HepG2 (cell line): ENCODE results near the gene SART1. TPM values are rescaled to one million over a fixed set of nuclear protein-coding genes. Genes with fewer than 3 reads are reported as not detected.
A peak's percentile ranks its signal among the peaks of the same experiment; 100 is the strongest.

ENCODE experiments used
- ATAC-seq: fragments of 200-7000 bp; cut with Tn5 transposase; 3 replicates; pipeline ENCODE4 v1.9.1; 2020; ENCODE audit warnings: mild to moderate bottlenecking, moderate library complexity
- BruUV-seq: library from RNA; stranded (reverse); fragments of 400-500 nt; replicated peaks from 2 replicates; lab custom pipeline; 2021; lab: Mats Ljungman, UMichigan
- CTCF ChIA-PET: fragments of 300-600 bp; formaldehyde crosslinking; extraction: SDS; loops from one replicate; lab custom pipeline; 2021; ENCODE audit warnings: low total read pairs, inconsistent platforms, low intra/inter-chr PET ratio; lab: Yijun Ruan, JAX
- POLR2A ChIA-PET: fragments of 350-600 bp; sonication (Branson Sonifier 250); formaldehyde crosslinking; loops from one replicate; lab custom pipeline; 2020; ENCODE audit warnings: antibody characterized with exemption, inconsistent platforms; lab: Yijun Ruan, JAX
- DNase-seq: peaks from one replicate; pipeline ENCODE4 v3.0.0-alpha.2; 2015; ENCODE audit warnings: low spot score
- FAIRE-seq: peaks from 3 replicates; lab custom pipeline; 2011; peaks lifted over from hg19 to GRCh38; lab: Jason Lieb, UNC
- H2AFZ ChIP-seq: one replicate; pipeline ENCODE4 v1.6.1; 2011; ENCODE audit warnings: low read length, inconsistent platforms
- H3K27ac ChIP-seq: fragments of 300-600 bp; 3 replicates; pipeline ENCODE4 v1.8.0; 2011; ENCODE audit warnings: mixed run types, mild to moderate bottlenecking, mixed read lengths, low read length, inconsistent platforms; ENCODE audit not compliant: insufficient read depth; ENCODE audit errors: extremely low read length
- H3K27me3 ChIP-seq, 2 experiments: fragments of 200-600 bp in 1 of 2; 2 replicates in 1 of 2; 3 replicates in 1 of 2; pipeline versions ENCODE4 v1.6.0 to v1.8.0; 2011; ENCODE audit warnings: low read length in 2 of 2, mild to moderate bottlenecking in 2 of 2, moderate library complexity in 2 of 2, inconsistent platforms in 1 of 2; ENCODE audit not compliant: insufficient read depth in 2 of 2, control insufficient read depth in 1 of 2
- H3K36me3 ChIP-seq, 2 experiments: fragments of 200-600 bp in 1 of 2; replicated peaks in 1 of 2; 2 replicates in 1 of 2; 3 replicates in 1 of 2; pipeline versions ENCODE4 v1.5.1 to v1.8.0; 2011; ENCODE audit warnings: low read length in 2 of 2, inconsistent platforms in 1 of 2; ENCODE audit not compliant: insufficient read depth in 2 of 2, control insufficient read depth in 1 of 2
- H3K4me1 ChIP-seq: 2 replicates; pipeline ENCODE4 v1.5.1; 2012; ENCODE audit warnings: low read length, inconsistent platforms; ENCODE audit not compliant: insufficient read depth
- H3K4me2 ChIP-seq: 2 replicates; pipeline ENCODE4 v1.6.0; 2011; ENCODE audit warnings: low read depth, low read length, inconsistent platforms
- H3K4me3 ChIP-seq, 3 experiments: fragments of 200-600 bp in 1 of 3; sonication (generic), shearing (Covaris generic) in 1 of 3; replicated peaks in 1 of 3; 2 replicates each; pipeline ENCODE4 v1.5.1; 2011 to 2016; ENCODE audit warnings: low read length in 3 of 3, inconsistent platforms in 2 of 3, low read depth in 2 of 3, mild to moderate bottlenecking in 2 of 3, control low read depth in 1 of 3, mixed read lengths in 1 of 3; ENCODE audit not compliant: insufficient read depth in 1 of 3
- H3K79me2 ChIP-seq: one replicate; pipeline ENCODE4 v1.6.1; 2011; ENCODE audit warnings: low read length, inconsistent platforms; ENCODE audit not compliant: insufficient read depth
- H3K9ac ChIP-seq: 2 replicates; pipeline ENCODE4 v1.6.0; 2011; ENCODE audit warnings: mild to moderate bottlenecking, low read depth, low read length, inconsistent platforms; ENCODE audit not compliant: insufficient read depth
- H3K9me3 ChIP-seq: 2 replicates; pipeline ENCODE4 v1.5.1; 2012; ENCODE audit warnings: mild to moderate bottlenecking, low read length
- H4K20me1 ChIP-seq: 2 replicates; pipeline ENCODE4 v1.6.0; 2011; ENCODE audit warnings: inconsistent platforms, mild to moderate bottlenecking, low read length, moderate library complexity; ENCODE audit not compliant: insufficient read depth
- ETV6 ChIP-seq: sonication (generic); formaldehyde crosslinking; conservative IDR thresholded peaks from 2 replicates; pipeline ENCODE4 v1.4.0; 2020; ENCODE audit warnings: missing genetic modification reagents
- FIP1L1 ChIP-seq: fragments of 200-400 bp; formaldehyde crosslinking; IDR thresholded peaks from 2 replicates; pipeline ENCODE4 v1.6.1; 2018; ENCODE audit warnings: low read depth, mild to moderate bottlenecking, low read length, moderate library complexity, borderline replicate concordance; ENCODE audit not compliant: insufficient read depth
- ISX ChIP-seq: sonication (generic); formaldehyde crosslinking; conservative IDR thresholded peaks from 2 replicates; pipeline ENCODE4 v1.5.0; 2020; ENCODE audit warnings: missing genetic modification reagents
- JUN ChIP-seq: sonication (generic); formaldehyde crosslinking; IDR thresholded peaks from 2 replicates; pipeline ENCODE4 v1.4.0; 2020; ENCODE audit warnings: mild to moderate bottlenecking, missing genetic modification reagents
- KLF12 ChIP-seq: sonication (generic); formaldehyde crosslinking; IDR thresholded peaks from 2 replicates; pipeline ENCODE4 v1.4.0; 2020; ENCODE audit warnings: missing genetic modification reagents, borderline replicate concordance
- LRRFIP1 ChIP-seq: sonication (generic); formaldehyde crosslinking; conservative IDR thresholded peaks from 2 replicates; pipeline ENCODE4 v1.4.0; 2020; ENCODE audit warnings: missing genetic modification reagents
- NBN ChIP-seq: fragments of 450-650 bp; conservative IDR thresholded peaks from 2 replicates; pipeline ENCODE4 v1.6.1; 2017
- ONECUT2 ChIP-seq: sonication (generic); formaldehyde crosslinking; IDR thresholded peaks from 2 replicates; pipeline ENCODE4 v1.4.0; 2020; ENCODE audit warnings: missing genetic modification reagents
- TERF1 ChIP-seq: sonication (generic); formaldehyde crosslinking; IDR thresholded peaks from 2 replicates; pipeline ENCODE4 v1.8.0; 2022; ENCODE audit warnings: mild to moderate bottlenecking, missing genetic modification reagents, moderate library complexity
- THYN1 ChIP-seq: sonication (generic); formaldehyde crosslinking; IDR thresholded peaks from 2 replicates; pipeline ENCODE4 v1.8.1; 2023; ENCODE audit warnings: low read depth, mild to moderate bottlenecking, moderate library complexity, missing genetic modification reagents, borderline replicate concordance
- ZEB1 ChIP-seq: IDR thresholded peaks from 2 replicates; pipeline ENCODE4 v1.6.1; 2012; ENCODE audit warnings: mild to moderate bottlenecking, low read depth, inconsistent platforms; ENCODE audit not compliant: insufficient replicate concordance
- ZKSCAN8 ChIP-seq: IDR thresholded peaks from 2 replicates; pipeline ENCODE4 v1.6.1; 2016; ENCODE audit warnings: borderline replicate concordance, missing genetic modification reagents, missing compliant biosample characterization
- ZNF138 ChIP-seq: sonication (generic); formaldehyde crosslinking; IDR thresholded peaks from 2 replicates; pipeline ENCODE4 v1.5.0; 2020; ENCODE audit warnings: mild to moderate bottlenecking, low read depth, missing genetic modification reagents
- ZNF260 ChIP-seq: sonication (generic); formaldehyde crosslinking; IDR thresholded peaks from 2 replicates; pipeline ENCODE4 v1.4.0; 2020; ENCODE audit warnings: missing genetic modification reagents, low read depth, mild to moderate bottlenecking, borderline replicate concordance
- ZNF577 ChIP-seq: sonication (generic); formaldehyde crosslinking; IDR thresholded peaks from 2 replicates; pipeline ENCODE4 v1.4.0; 2020; ENCODE audit warnings: mild to moderate bottlenecking, low read depth, missing genetic modification reagents, borderline replicate concordance
- ZNF589 ChIP-seq: sonication (generic); formaldehyde crosslinking; conservative IDR thresholded peaks from 2 replicates; pipeline ENCODE4 v1.8.0; 2022; ENCODE audit warnings: mild to moderate bottlenecking, moderate library complexity, missing genetic modification reagents
- ZNF775 ChIP-seq: sonication (generic); formaldehyde crosslinking; IDR thresholded peaks from 2 replicates; pipeline ENCODE4 v1.4.0; 2020; ENCODE audit warnings: missing genetic modification reagents, mild to moderate bottlenecking, moderate library complexity, borderline replicate concordance
- ZSCAN21 ChIP-seq: sonication (generic); formaldehyde crosslinking; IDR thresholded peaks from 2 replicates; pipeline ENCODE4 v1.8.0; 2022; ENCODE audit warnings: mild to moderate bottlenecking, missing genetic modification reagents, moderate library complexity, borderline replicate concordance
- WGBS: methylation state at CpG from one replicate; pipeline ENCODE4 v1.1.6; 2017; ENCODE audit warnings: low lambda C conversion rate; 5-methylcytosine and 5-hydroxymethylcytosine counted together
- in situ Hi-C: cut with HindIII; loops from 2 replicates; pipeline ENCODE4 v1.10.0; 2017; ENCODE audit warnings: low pct_unique_long_range_greater_than_20kb; ENCODE audit not compliant: extremely low pct_ligation_motif_present
- intact Hi-C: fragments of 100-400 bp; cut with micrococcal nuclease; formaldehyde crosslinking; loops from one replicate; pipeline ENCODE4 v1.10.0; 2022; ENCODE audit not compliant: unreplicated experiment
- polyA plus RNA-seq, 8 experiments: library from polyadenylated mRNA; depleted of rRNA in 3 of 8; stranded (reverse) in 7 of 8; unstranded in 1 of 8; fragments of >200 nt; fragmentation: Illumina TruSeq in 4 of 8; extraction: Trizol in 4 of 8; gene quantifications; 2 replicates each; pipeline versions ENCODE4 v1.2.1 to v1.2.3, GENCODE V29; 2011 to 2016; ENCODE audit warnings: low read depth in 4 of 8, missing spikeins in 1 of 8, mixed read lengths in 1 of 8; ENCODE audit not compliant: insufficient read depth in 1 of 8
- total RNA-seq, 5 experiments: library from RNA; depleted of rRNA; stranded (reverse); fragments of >200 nt; fragmentation: Illumina TruSeq; extraction: Trizol; gene quantifications; 2 replicates each; pipeline ENCODE4 v1.2.3, GENCODE V29; 2016; ENCODE audit warnings: low read depth in 1 of 5

Gene SART1
- total and polyA plus RNA-seq, 2 of the 13 experiments (the other 11 are each of a cell fraction or from before 2014, with no cell fraction given), result 11.3 to 22.5 TPM

DNA sequence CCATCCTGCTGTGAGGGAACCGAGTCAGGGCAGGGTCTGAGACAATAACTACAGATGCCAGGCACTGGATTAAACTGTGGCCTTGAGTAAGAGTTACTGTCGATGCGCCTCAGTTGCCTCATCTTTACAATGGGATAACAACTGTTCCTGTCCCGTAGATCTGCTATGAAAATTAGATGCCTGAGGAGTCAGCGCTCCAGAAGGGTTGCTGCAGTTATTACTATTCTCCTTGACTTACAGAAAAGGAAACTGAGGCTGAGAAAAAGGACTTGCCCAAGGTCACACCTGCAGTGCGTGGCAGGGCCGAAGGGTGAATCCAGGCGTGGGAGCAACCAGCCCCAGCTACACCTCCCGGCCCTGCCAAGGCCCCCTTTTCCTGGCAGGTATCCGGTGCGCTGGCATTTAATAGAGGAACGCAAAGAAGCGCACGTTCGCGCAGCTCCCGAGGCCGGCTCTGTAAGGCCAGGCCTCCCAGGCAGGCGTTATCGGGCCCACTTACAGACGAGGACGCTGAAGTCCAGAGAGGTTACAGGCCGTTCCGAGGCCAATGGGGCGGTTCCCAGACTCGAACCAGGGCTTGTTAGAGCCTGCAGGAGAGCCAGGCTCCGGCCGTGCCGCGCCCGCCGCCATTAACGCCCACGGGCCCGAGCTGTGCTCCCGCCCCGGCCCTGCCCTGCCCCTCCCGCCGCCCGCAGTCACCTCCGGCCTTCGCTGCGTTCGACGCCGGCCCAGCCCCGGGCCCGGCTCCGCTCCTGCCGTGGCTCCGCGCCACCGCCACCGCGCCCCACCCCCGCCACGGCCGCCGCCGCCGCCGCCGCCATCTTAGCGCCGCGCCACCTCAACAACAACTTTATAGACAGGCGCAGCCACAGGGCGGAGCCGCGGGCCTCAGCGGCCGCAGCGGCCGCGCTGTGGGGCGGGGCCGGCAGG lies 43.1 kb upstream of the SART1 start, which contains the start of gene C11orf68 (continued):
- no peak for TF ChIP-seq ZNF589

GRCh38 chr11:65919141-65919572 lies 42.4 kb upstream of the SART1 start, which contains the start of gene DRAP1:
Gene DRAP1 (plus strand): TSS chr11:65919426. CDS start chr11:65919502, 76 bp downstream.
- 0% methylated on average over 4 of the region's 59 CpGs for WGBS
- Histone ChIP-seq H3K9me3 (no peaks in the 10 kb centered on the region), H3K36me3 (no peaks in the 10 kb centered on the region; a peak in 1 of 5 replicates), H3K27me3 (no peaks in the 10 kb centered on the region), H3K4me3 (peak within 1 kb of the TSS; percentile 88 to 98 (median 92)), H3K9ac (peak within 1 kb of the TSS; percentile 98), H3K4me2 (peak within 1 kb of the TSS; percentile 93), H3K79me2 (peaks cover 11% of the 10 kb centered on the region), H2AFZ (no peak within 1 kb of the TSS), H4K20me1 (no peaks in the 10 kb centered on the region), H3K27ac (peak within 1 kb of the TSS; percentile 75), H3K4me1 (peaks cover 46% of the 10 kb centered on the region)
- ChIA-PET CTCF (no interaction called here), POLR2A (interaction anchor here (1.4 to 5.0 kb wide), 5 partner anchors 10 to 29 kb away, joined by 3 to 59 read pairs (median 5); partner anchors contain the start of genes CCDC85B, FIBP and FOSL1)
- no TSS peak for BruUV-seq
- FAIRE-seq (no peak), DNase-seq (peak; percentile 94), ATAC-seq (peak; percentile 89)
- intact Hi-C loops (loop anchor here (2.0 kb wide), 1 partner anchor 28 kb away; the partner anchor contains the start of gene CCDC85B), in situ Hi-C loops (no loop called here)
- TF ChIP-seq ISX (CRISPR knock-in tag), result no peak
- no peak for TF ChIP-seq ZNF775 (CRISPR knock-in tag)
- TF ChIP-seq FIP1L1, result no peak
- peak; percentile 53; the same call in 1 of the 2 replicates for TF ChIP-seq JUN (CRISPR knock-in tag)
- TF ChIP-seq ONECUT2 (CRISPR knock-in tag), result no peak
- no peak for TF ChIP-seq THYN1 (CRISPR knock-in tag)
- TF ChIP-seq ETV6 (CRISPR knock-in tag), result peak; percentile 87
- TF ChIP-seq ZNF577 (CRISPR knock-in tag), result no peak
- TF ChIP-seq TERF1, result no peak
- TF ChIP-seq ZNF138 (CRISPR knock-in tag), result peak; percentile 58; the same call in 1 of the 2 replicates
- TF ChIP-seq LRRFIP1, result no peak
- TF ChIP-seq NBN, result no peak
- peak; percentile 52 for TF ChIP-seq ZEB1
- peak; percentile 81; the same call in 1 of the 2 replicates for TF ChIP-seq KLF12 (CRISPR knock-in tag)
- no peak for TF ChIP-seq ZNF260 (CRISPR knock-in tag)
- peak; percentile 49; the same call in 1 of the 2 replicates for TF ChIP-seq ZKSCAN8 (CRISPR knock-in tag)
- TF ChIP-seq ZSCAN21 (CRISPR knock-in tag), result peak; percentile 63; the same call in 1 of the 2 replicates
